Large intestine (tissue), 3 donors: Measurements from ENCODE around the gene NRF1. TPM values are rescaled to one million over a fixed set of nuclear protein-coding genes. Genes with fewer than 3 reads are reported as not detected.

Experiments used
- DNase-seq, 2 donors: peaks; one replicate each; pipeline versions ENCODE4 v3.0.0 to v3.0.0-alpha.2; 2013
- H3K27ac ChIP-seq: one replicate; pipeline ENCODE4 v1.5.1; 2013; ENCODE audit warnings: low read length
- H3K27me3 ChIP-seq: 2 replicates; pipeline ENCODE4 v1.6.1; 2013; ENCODE audit warnings: low read length; ENCODE audit not compliant: control insufficient read depth, insufficient read depth
- H3K36me3 ChIP-seq: 2 replicates; pipeline ENCODE4 v1.6.1; 2013; ENCODE audit warnings: low read length; ENCODE audit not compliant: control insufficient read depth, insufficient read depth
- H3K4me1 ChIP-seq: one replicate; pipeline ENCODE4 v1.6.1; 2013; ENCODE audit warnings: low read length; ENCODE audit not compliant: control insufficient read depth, insufficient read depth
- H3K4me3 ChIP-seq: one replicate; pipeline ENCODE4 v1.5.1; 2013; ENCODE audit warnings: low read length
- H3K9me3 ChIP-seq: one replicate; pipeline ENCODE4 v1.6.1; 2013; ENCODE audit warnings: mild to moderate bottlenecking, low read depth, low read length, moderate library complexity; ENCODE audit not compliant: control insufficient read depth
- WGBS: methylation state at CpG from one replicate; pipeline ENCODE4 v1.1.5; 2013; ENCODE audit warnings: low lambda C conversion rate; ENCODE audit not compliant: insufficient coverage; 5-methylcytosine and 5-hydroxymethylcytosine counted together
- polyA plus RNA-seq: library from polyadenylated mRNA; unstranded; fragments of 120-200 nt; gene quantifications from one replicate; pipeline ENCODE4 v1.2.1, GENCODE V29; 2013

NRF1 gene
- polyA plus RNA-seq, 1 donor = 17.4 TPM

GRCh38 chr7:129803546-129804081, 192.1 kb downstream of the NRF1 start:
- WGBS = no CpG with 5 or more reads among the region's 17 CpGs
- Histone ChIP-seq H3K4me1 (no peaks in the 10 kb centered on the region), H3K9me3 (no peaks in the 10 kb centered on the region), H3K27me3 (peaks cover 7% of the 10 kb centered on the region), H3K36me3 (no peaks in the 10 kb centered on the region), H3K27ac (no peak overlapping the region), H3K4me3 (no peak overlapping the region)
- DNase-seq = no peak

GRCh38 chr7:129804111-129804889, 192.8 kb downstream of the NRF1 start:
- Histone ChIP-seq H3K36me3 (no peaks in the 10 kb centered on the region), H3K4me3 (no peak overlapping the region), H3K4me1 (no peaks in the 10 kb centered on the region), H3K27ac (no peak overlapping the region), H3K9me3 (no peaks in the 10 kb centered on the region), H3K27me3 (peaks cover 7% of the 10 kb centered on the region)
- no peak for DNase-seq
- WGBS = no CpG with 5 or more reads among the region's 22 CpGs

DNA sequence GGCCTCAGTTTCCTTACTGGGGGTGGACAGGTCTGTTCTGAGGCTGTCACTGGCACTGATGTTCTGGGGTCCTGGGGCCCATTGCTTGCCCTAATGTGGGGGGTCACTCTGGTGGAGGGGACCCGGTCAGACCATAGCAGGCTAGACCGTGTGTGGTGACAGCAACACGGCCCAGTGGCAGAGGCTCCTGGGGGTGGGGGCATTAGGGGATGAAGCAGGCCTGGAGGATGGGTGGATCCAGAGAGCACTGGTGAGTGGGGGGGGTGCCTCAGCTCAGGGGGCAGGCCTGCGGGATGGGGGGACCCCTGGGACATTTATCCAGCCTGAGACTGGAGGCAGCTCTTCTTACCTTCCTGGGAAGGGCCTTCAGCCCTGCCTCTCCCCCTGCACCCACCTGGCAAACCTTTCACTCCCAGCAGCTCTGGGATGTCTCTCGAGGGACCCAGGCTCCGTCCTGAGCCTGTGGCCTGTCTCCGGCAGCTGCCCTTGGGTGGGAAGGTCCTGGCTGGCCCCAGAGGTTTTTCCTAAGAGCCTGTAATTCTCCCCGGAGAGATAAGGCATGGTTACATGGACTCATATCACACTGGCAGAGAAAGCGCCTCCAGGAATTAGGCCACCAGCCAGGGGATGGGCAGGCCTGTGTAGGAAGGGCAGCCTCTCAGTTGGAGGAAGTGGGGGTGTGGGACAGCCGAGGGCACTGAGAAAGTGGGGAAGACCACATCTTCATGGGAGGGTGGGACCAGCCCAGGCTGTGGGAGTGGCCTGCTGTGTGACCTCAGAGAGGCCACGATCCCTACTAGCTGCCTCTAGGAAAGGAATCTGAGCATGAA, 193.6 kb downstream of the NRF1 start:
- Histone ChIP-seq H3K4me3 (no peak overlapping the region), H3K27ac (no peak overlapping the region), H3K27me3 (peaks cover 7% of the 10 kb centered on the region), H3K36me3 (no peaks in the 10 kb centered on the region), H3K4me1 (no peaks in the 10 kb centered on the region), H3K9me3 (no peaks in the 10 kb centered on the region)
- no peak for DNase-seq
- no CpG with 5 or more reads among the region's 11 CpGs for WGBS

Other genes with a start within 250 kb of the NRF1 start
- 2.0 TPM for gene STRIP2, start 177.3 kb upstream of the NRF1 start, polyA plus RNA-seq
- gene SMKR1, start 109.2 kb upstream of the NRF1 start, polyA plus RNA-seq = 1.1 TPM